Measurements from ENCODE around the gene OSTN. TPM values are rescaled to one million over a fixed set of nuclear protein-coding genes. Genes with fewer than 3 reads are reported as not detected.

The OSTN gene
- total RNA-seq, 1 experiment from 2014 or later: not detected

DNA sequence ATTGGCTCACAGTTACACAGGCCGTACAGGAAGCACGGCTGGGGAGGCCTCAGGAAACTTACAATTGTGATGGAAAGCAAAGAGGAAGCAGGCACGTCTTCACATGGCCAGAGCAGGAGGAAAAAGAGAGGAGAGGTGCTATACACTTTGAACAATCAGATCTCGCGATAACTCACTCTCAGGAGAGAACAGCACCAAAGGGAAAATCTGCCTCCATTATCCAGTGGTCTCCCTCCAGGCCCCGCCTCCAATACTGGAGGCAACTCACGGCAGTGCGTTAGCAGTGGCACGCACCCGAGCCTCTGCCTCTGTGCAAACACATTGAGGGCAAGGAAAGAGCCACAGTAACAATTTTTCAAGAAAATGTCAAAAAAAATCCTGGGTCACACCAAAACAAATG is 11.0 kb downstream of the OSTN start:
- H3K4me2 ChIP-seq (ENCODE audit: low read depth, low read length, poor library complexity, severe bottlenecking): no peak overlapping the region
- H3K27ac ChIP-seq (ENCODE audit: low read length): no peak overlapping the region
- H3K36me3 ChIP-seq (ENCODE audit: insufficient read depth, low read length): no peaks in the 10 kb centered on the region
- DNase-seq: no peak
- no peaks in the 10 kb centered on the region for H3K79me2 ChIP-seq (ENCODE audit: low read length)
- H3K27me3 ChIP-seq (ENCODE audit: low read length): no peaks in the 10 kb centered on the region
- H3K4me1 ChIP-seq (ENCODE audit: low read length): no peaks in the 10 kb centered on the region
- no peak overlapping the region for H2AFZ ChIP-seq (ENCODE audit: low read length)
- no peak overlapping the region for H3K9ac ChIP-seq (ENCODE audit: low read length)
- H3K4me3 ChIP-seq (ENCODE audit: low read length): no peak overlapping the region
- H3K9me3 ChIP-seq (ENCODE audit: low read length): peaks cover 39% of the 10 kb centered on the region
- H3K9me2 ChIP-seq (replicated peaks; ENCODE audit: insufficient read depth, low read length): no peaks in the 10 kb centered on the region
- no peaks in the 10 kb centered on the region for H4K20me1 ChIP-seq (ENCODE audit: insufficient read depth, low read depth, low read length)

DNA sequence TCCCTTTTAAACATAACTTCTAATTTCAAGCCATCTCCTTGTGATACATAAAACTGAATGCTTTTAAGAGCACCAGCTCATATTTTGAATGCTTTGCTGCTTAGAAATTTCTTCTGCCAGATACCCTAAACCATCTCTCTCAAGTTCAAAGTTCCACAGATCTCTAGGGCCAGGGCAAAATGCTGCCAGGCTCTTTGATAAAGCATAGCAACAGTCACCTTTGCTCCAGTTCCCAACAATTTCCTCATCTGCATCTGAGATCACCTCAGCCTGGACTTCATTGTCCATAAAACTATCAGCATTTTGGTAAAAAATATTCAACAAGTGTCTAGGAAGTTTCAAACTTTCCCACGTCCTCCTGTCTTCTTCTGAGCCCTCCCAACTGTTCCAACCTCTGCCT is 17.5 kb downstream of the OSTN start:
- Histone ChIP-seq H2AFZ (ENCODE audit: low read length) (no peak overlapping the region), H3K27me3 (ENCODE audit: low read length) (no peaks in the 10 kb centered on the region), H3K27ac (ENCODE audit: low read length) (no peak overlapping the region), H3K79me2 (ENCODE audit: low read length) (no peaks in the 10 kb centered on the region), H3K36me3 (ENCODE audit: insufficient read depth, low read length) (no peaks in the 10 kb centered on the region), H3K9me3 (ENCODE audit: low read length) (peaks cover 35% of the 10 kb centered on the region), H3K4me3 (ENCODE audit: low read length) (no peak overlapping the region), H3K9me2 (replicated peaks; ENCODE audit: insufficient read depth, low read length) (no peaks in the 10 kb centered on the region; the same call in 1 of the 2 replicates), H4K20me1 (ENCODE audit: insufficient read depth, low read depth, low read length) (no peaks in the 10 kb centered on the region), H3K9ac (ENCODE audit: low read length) (no peak overlapping the region), H3K4me1 (ENCODE audit: low read length) (no peaks in the 10 kb centered on the region), H3K4me2 (ENCODE audit: low read depth, low read length, poor library complexity, severe bottlenecking) (no peak overlapping the region)
- no peak for DNase-seq

DNA sequence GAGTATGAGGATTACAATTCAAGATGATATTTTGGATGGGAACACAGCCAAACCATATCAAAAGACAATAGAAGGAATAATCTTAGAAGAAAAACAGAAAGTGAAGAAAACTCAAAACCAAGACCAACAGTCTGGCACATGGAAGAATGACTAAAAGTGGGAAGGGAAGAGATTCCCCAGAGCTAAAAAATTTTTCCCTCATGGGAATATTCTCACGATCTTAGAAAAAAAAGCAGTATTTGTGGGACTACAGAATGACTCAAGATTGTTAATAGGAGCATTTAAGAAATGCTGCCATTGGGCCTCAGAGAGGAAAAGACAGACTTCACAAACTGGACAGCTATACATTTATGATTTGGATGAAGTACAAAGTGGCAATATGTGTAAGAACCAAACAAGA is 18.3 kb downstream of the OSTN start:
- H3K4me3 ChIP-seq (ENCODE audit: low read length): no peak overlapping the region
- no peaks in the 10 kb centered on the region for H3K79me2 ChIP-seq (ENCODE audit: low read length)
- peaks cover 31% of the 10 kb centered on the region for H3K9me3 ChIP-seq (ENCODE audit: low read length)
- no peak overlapping the region for H3K4me2 ChIP-seq (ENCODE audit: low read depth, low read length, poor library complexity, severe bottlenecking)
- DNase-seq: no peak
- H3K4me1 ChIP-seq (ENCODE audit: low read length): no peaks in the 10 kb centered on the region
- H3K36me3 ChIP-seq (ENCODE audit: insufficient read depth, low read length): no peaks in the 10 kb centered on the region
- no peaks in the 10 kb centered on the region; the same call in 1 of the 2 replicates for H3K9me2 ChIP-seq (replicated peaks; ENCODE audit: insufficient read depth, low read length)
- no peak overlapping the region for H2AFZ ChIP-seq (ENCODE audit: low read length)
- no peaks in the 10 kb centered on the region for H3K27me3 ChIP-seq (ENCODE audit: low read length)
- H3K27ac ChIP-seq (ENCODE audit: low read length): no peak overlapping the region
- no peaks in the 10 kb centered on the region for H4K20me1 ChIP-seq (ENCODE audit: insufficient read depth, low read depth, low read length)
- H3K9ac ChIP-seq (ENCODE audit: low read length): no peak overlapping the region

DNA sequence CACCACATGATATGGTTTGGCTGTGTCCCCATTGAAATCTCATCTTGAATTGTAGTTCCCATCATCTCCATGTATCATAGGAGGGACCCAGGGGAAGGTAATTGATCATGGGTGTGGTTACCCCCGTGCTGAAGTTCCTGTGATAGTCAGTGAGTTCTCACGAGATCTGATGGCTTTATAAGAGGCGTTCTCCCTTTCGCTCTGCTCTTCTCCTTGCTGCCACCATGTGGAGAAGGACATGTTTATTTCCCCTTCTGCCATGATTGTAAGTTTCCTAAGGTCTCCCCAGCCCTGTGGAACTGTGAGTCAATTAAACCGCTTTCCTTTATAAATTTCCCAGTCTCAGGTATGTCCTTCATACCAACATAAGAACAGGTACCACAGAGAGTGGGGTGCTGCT is 21.9 kb downstream of the OSTN start:
- Histone ChIP-seq H3K9me3 (ENCODE audit: low read length) (peaks cover 29% of the 10 kb centered on the region), H3K79me2 (ENCODE audit: low read length) (no peaks in the 10 kb centered on the region), H2AFZ (ENCODE audit: low read length) (no peak overlapping the region), H3K9ac (ENCODE audit: low read length) (no peak overlapping the region), H3K4me3 (ENCODE audit: low read length) (no peak overlapping the region), H3K36me3 (ENCODE audit: insufficient read depth, low read length) (no peaks in the 10 kb centered on the region), H3K4me1 (ENCODE audit: low read length) (no peaks in the 10 kb centered on the region), H3K9me2 (replicated peaks; ENCODE audit: insufficient read depth, low read length) (no peaks in the 10 kb centered on the region; the same call in 1 of the 2 replicates), H3K27me3 (ENCODE audit: low read length) (no peaks in the 10 kb centered on the region), H3K27ac (ENCODE audit: low read length) (no peak overlapping the region), H4K20me1 (ENCODE audit: insufficient read depth, low read depth, low read length) (no peaks in the 10 kb centered on the region), H3K4me2 (ENCODE audit: low read depth, low read length, poor library complexity, severe bottlenecking) (no peak overlapping the region)
- DNase-seq: no peak

DNA sequence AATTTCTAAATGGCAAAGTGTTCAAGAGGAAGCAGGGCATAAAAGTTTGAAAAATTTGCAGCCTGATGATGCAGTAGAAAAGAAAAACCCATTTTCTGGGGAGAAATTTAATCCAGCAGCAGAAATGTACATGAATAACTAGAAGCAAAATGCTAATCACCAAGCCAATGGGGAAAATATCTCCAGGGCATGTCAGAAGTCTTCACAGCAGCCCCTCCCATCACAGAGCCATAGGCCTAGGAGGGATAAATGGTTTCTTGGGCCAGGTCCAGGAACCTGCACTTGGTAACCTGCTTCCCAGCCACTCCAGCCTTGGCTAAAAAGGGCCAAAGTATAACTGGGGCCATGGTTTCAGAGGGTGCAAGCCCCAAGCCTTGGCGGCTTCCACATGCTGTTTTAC is 22.6 kb downstream of the OSTN start:
- Histone ChIP-seq H3K9me2 (replicated peaks; ENCODE audit: insufficient read depth, low read length) (no peaks in the 10 kb centered on the region; the same call in 1 of the 2 replicates), H3K27me3 (ENCODE audit: low read length) (no peaks in the 10 kb centered on the region), H3K9me3 (ENCODE audit: low read length) (peaks cover 29% of the 10 kb centered on the region), H3K4me2 (ENCODE audit: low read depth, low read length, poor library complexity, severe bottlenecking) (no peak overlapping the region), H2AFZ (ENCODE audit: low read length) (no peak overlapping the region), H3K4me1 (ENCODE audit: low read length) (no peaks in the 10 kb centered on the region), H3K36me3 (ENCODE audit: insufficient read depth, low read length) (no peaks in the 10 kb centered on the region), H3K27ac (ENCODE audit: low read length) (no peak overlapping the region), H4K20me1 (ENCODE audit: insufficient read depth, low read depth, low read length) (no peaks in the 10 kb centered on the region), H3K9ac (ENCODE audit: low read length) (no peak overlapping the region), H3K4me3 (ENCODE audit: low read length) (no peak overlapping the region), H3K79me2 (ENCODE audit: low read length) (no peaks in the 10 kb centered on the region)
- DNase-seq: no peak

DNA sequence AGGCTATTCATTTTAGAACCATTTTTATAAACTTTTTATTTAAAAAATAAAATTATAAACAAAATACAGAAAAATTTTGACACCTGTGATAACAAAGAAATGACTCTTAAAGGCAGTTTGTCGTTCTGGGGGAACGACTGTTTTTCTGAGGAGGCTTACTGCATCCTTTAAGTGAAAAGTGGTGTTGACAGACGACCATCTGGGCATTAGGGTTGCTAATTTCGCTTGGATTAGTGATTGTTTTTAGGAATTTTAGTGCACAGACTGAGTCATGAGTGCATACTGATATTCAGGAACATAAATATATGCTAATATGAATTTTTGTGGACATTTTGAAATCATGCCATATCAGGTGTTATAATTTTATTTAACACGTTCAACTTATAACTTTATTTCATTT is 28.5 kb downstream of the OSTN start:
- Histone ChIP-seq H3K36me3 (ENCODE audit: insufficient read depth, low read length) (no peaks in the 10 kb centered on the region), H3K27ac (ENCODE audit: low read length) (no peak overlapping the region), H4K20me1 (ENCODE audit: insufficient read depth, low read depth, low read length) (no peaks in the 10 kb centered on the region), H3K4me3 (ENCODE audit: low read length) (no peak overlapping the region), H3K4me2 (ENCODE audit: low read depth, low read length, poor library complexity, severe bottlenecking) (no peak overlapping the region), H3K9me2 (replicated peaks; ENCODE audit: insufficient read depth, low read length) (no peaks in the 10 kb centered on the region), H3K9ac (ENCODE audit: low read length) (no peak overlapping the region), H3K4me1 (ENCODE audit: low read length) (no peaks in the 10 kb centered on the region), H3K9me3 (ENCODE audit: low read length) (peaks cover 18% of the 10 kb centered on the region), H3K27me3 (ENCODE audit: low read length) (no peaks in the 10 kb centered on the region), H3K79me2 (ENCODE audit: low read length) (no peaks in the 10 kb centered on the region), H2AFZ (ENCODE audit: low read length) (no peak overlapping the region)
- DNase-seq: no peak

DNA sequence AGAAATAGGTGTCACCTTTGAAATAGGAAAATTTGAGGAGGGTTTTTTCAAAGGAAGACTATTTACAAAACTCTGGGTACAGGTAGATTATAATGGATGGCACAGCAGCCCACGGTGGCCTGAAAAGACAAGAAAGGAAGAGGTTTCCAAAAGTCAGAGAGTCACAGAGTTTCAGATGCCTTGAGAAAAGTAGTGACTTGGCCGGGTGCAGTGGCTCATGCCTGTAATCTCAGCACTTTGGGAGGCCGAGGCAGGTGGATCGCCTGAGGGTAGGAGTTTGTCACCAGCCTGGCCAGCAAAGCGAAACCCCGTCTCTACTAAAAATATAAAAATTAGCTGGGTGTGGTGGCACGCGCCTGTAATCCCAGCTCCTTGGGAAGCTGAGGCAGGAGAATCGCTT is 35.2 kb downstream of the OSTN start:
- Histone ChIP-seq H3K4me1 (ENCODE audit: low read length) (no peaks in the 10 kb centered on the region), H3K9me3 (ENCODE audit: low read length) (peaks cover 11% of the 10 kb centered on the region; the same call in 1 of the 2 replicates), H3K27me3 (ENCODE audit: low read length) (no peaks in the 10 kb centered on the region), H3K9me2 (replicated peaks; ENCODE audit: insufficient read depth, low read length) (no peaks in the 10 kb centered on the region), H3K4me3 (ENCODE audit: low read length) (no peak overlapping the region), H3K79me2 (ENCODE audit: low read length) (no peaks in the 10 kb centered on the region), H3K27ac (ENCODE audit: low read length) (no peak overlapping the region), H3K36me3 (ENCODE audit: insufficient read depth, low read length) (no peaks in the 10 kb centered on the region), H2AFZ (ENCODE audit: low read length) (no peak overlapping the region), H3K9ac (ENCODE audit: low read length) (no peak overlapping the region), H3K4me2 (ENCODE audit: low read depth, low read length, poor library complexity, severe bottlenecking) (no peak overlapping the region), H4K20me1 (ENCODE audit: insufficient read depth, low read depth, low read length) (no peaks in the 10 kb centered on the region)
- no peak for DNase-seq

DNA sequence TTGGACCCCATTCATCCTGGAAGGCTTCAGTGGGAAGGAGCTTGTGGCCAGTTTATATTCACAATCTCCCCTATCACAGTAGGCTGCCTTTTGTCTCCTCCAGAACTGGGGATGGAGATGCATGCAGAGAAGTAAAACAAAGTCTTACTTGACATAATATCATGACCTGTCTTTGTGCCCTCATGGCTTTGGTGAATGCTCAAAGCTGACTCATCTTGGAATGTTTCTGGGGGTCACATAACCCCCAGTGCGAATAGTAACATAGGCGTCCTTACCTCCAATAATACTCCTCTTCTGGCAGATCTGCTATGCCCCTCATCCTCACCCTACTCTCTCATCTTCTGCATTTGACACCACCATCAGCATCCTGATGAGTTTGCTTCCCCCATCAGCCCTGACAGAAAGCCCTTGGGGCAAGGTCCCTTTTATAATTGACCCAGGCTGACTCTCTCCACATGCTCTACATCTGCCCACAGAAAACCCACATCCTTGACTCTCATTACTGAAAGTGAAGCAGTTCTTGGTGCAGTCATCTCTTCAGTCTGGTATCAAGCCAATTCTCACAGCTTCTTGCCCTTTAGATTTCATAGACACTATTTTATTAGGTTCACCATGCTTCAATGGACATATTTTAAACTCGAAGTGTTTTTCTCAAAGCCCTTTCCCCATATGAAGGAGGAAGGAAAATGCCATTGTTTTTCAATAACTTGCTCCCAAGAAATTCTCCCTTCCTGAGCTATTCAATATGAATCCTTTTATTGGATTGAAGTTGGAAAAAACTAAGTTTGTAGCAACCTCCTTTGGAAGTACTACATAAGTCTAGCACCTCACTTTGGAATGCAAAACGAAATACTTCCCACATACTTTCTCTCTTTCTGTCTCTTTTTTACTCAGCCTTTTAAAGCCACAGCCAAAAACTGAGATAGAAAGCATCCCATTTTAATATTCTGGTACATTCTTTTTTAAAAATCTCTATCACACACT is 36.6 kb downstream of the OSTN start:
- no peaks in the 10 kb centered on the region for H3K4me1 ChIP-seq (ENCODE audit: low read length)
- H3K4me2 ChIP-seq (ENCODE audit: low read depth, low read length, poor library complexity, severe bottlenecking): no peak overlapping the region
- DNase-seq: no peak
- H3K36me3 ChIP-seq (ENCODE audit: insufficient read depth, low read length): no peaks in the 10 kb centered on the region
- no peaks in the 10 kb centered on the region for H4K20me1 ChIP-seq (ENCODE audit: insufficient read depth, low read depth, low read length)
- H3K4me3 ChIP-seq (ENCODE audit: low read length): no peak overlapping the region
- H3K27ac ChIP-seq (ENCODE audit: low read length): no peak overlapping the region
- H3K79me2 ChIP-seq (ENCODE audit: low read length): no peaks in the 10 kb centered on the region
- H2AFZ ChIP-seq (ENCODE audit: low read length): no peak overlapping the region
- H3K9ac ChIP-seq (ENCODE audit: low read length): no peak overlapping the region
- H3K9me3 ChIP-seq (ENCODE audit: low read length): peaks cover 10% of the 10 kb centered on the region; the same call in 1 of the 2 replicates
- H3K27me3 ChIP-seq (ENCODE audit: low read length): no peaks in the 10 kb centered on the region
- no peaks in the 10 kb centered on the region for H3K9me2 ChIP-seq (replicated peaks; ENCODE audit: insufficient read depth, low read length)
